GM18502 (cell line): Measurements from ENCODE around the gene EIPR1.
"Not testable (repeated sequence)": the region's sequence is repeated elsewhere in the genome, so short reads cannot be mapped to it uniquely, and the experiment has no call there.

ENCODE experiments used
- ATAC-seq: cut with Tn5 transposase; IDR thresholded peaks from one replicate; pipeline ENCODE4 v1.9.1; 2021; ENCODE audit warnings: mild to moderate bottlenecking; ENCODE audit not compliant: unreplicated experiment, poor library complexity

The EIPR1 gene

GRCh38 chr2:3183766-3184165 lies 193.9 kb downstream of the EIPR1 start:
- ATAC-seq, result no peak

GRCh38 chr2:3182848-3183247 lies 194.8 kb downstream of the EIPR1 start:
- no peak for ATAC-seq

DNA sequence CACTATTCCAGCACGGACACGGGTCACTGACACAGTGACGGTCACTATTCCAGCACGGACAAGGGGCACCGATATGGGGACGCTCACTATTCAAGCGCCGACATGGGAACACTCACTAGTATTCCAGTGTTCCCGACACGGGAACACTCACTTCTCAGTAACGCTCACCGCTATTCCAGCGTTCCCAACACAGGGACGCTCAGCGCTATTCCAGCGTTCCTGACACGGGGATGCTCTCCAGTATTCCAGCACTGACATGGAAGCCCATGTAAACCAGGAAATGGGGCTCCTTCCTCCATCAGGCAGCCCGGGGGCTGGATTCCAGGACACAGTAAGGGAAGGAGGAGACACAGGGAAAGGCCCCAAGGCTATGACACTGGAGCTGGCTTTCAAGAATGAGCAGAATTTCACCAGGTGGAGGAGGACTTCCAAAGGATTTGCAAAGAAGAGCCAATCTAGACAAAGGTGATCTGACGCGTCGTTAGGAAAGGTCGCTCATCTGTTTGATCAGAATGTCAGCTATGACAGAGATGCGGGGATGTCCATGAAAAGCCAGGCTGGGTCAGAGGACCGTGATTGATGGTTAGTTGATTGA lies 196.1 kb downstream of the EIPR1 start:
- ATAC-seq, result no peak

DNA sequence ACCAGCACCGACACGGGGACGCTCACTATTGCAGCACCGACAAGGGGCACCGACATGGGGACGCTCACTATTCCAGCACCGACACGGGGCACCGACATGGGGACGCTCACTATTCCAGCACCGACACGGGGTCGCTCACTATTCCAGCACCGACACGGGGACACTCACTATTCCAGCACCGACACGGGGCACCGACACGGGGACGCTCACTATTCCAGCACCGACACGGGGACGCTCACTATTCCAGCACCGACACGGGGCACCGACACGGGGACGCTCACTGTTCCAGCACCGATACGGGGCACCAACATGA lies 196.8 kb downstream of the EIPR1 start:
- not testable (repeated sequence) for ATAC-seq

DNA sequence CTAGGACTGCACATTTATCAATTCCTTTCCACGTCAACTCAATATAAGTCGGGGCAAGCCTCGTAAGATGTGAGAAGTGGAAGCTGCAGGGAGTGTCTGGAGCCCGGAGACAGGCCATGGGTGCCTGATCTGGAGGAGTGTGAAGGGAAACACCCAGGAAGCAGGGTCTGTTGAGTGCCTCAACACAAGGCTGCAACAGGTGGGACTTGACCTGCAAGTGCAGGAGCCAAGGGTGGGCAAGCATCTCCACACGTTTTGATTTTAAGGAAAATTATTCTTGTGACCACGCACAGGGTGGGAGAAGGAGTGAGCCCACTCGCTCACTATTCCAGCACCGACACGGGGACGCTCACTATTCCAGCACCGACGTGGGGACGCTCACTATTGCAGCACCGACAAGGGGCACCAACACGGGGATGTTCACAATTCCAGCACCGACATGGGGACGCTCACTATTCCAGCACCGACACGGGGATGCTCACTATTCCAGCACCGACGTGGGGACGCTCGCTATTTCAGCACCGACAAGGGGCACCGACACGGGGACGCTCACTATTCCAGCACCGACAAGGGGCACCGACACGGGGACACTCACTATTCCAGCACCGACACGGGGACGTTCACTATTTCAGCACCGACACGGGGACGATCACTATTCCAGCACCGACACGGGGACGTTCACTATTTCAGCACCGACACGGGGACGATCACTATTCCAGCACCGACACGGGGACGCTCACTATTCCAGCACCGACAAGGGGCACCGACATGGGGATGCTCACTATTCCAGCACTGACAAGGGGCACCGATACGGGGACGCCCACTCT lies 197.3 kb downstream of the EIPR1 start:
- no peak for ATAC-seq

GRCh38 chr2:3179626-3180025 lies 198.0 kb downstream of the EIPR1 start:
- ATAC-seq, result no peak

GRCh38 chr2:3179208-3179607 lies 198.4 kb downstream of the EIPR1 start:
- no peak for ATAC-seq

GRCh38 chr2:3178578-3179031 lies 199.0 kb downstream of the EIPR1 start:
- ATAC-seq, result no peak

DNA sequence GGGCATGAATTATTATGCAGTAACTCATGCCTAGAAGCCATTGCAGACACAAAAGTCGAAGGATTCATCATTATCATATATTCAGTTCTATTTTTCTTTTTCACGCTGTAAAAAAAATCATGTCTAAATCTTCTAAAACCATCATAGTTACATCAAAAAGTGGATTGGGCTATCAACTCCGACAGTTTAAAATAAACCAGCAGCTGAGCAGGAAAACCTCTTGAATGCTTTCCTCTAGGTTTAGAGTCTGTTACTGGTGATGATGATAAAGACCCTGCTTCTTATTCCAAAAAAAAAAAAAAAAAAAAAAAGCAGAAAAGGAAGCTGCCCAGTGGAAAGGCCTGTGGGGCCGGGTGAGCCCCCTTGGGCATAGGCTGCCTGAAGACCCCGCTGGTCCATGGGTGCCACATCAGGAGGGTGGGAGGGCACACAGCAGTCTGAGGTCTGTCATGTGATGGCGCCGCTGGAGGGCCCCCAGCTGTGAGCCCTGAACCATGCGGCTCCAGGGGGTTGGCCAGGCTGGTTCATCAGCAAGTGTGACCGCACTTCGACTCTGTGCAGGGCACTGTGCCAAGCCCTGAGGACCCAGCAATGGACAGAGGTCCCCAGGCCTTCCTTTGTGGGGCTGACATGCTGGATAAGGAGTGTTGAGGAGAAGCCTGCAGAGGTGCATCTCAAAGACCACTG lies 199.6 kb downstream of the EIPR1 start:
- ATAC-seq, result no peak

DNA sequence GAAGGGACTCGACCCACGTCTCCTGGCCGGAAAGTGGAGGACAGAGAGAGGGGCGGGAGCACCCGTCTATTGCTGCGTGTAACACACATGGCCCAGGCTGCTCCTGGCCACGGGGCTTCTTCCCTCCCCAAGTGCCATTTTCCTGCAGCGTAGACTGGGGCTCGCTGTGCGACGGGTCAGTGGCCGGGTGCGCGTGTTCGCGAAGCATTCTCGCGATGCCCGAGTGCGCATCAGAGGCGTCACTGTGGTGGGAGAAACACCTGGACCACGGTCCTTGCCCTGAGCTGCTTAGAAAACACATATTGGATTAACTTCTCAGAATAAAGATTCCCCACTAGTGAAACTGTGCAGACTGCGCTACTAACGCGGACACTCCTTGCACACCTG lies 200.8 kb downstream of the EIPR1 start:
- no peak for ATAC-seq

DNA sequence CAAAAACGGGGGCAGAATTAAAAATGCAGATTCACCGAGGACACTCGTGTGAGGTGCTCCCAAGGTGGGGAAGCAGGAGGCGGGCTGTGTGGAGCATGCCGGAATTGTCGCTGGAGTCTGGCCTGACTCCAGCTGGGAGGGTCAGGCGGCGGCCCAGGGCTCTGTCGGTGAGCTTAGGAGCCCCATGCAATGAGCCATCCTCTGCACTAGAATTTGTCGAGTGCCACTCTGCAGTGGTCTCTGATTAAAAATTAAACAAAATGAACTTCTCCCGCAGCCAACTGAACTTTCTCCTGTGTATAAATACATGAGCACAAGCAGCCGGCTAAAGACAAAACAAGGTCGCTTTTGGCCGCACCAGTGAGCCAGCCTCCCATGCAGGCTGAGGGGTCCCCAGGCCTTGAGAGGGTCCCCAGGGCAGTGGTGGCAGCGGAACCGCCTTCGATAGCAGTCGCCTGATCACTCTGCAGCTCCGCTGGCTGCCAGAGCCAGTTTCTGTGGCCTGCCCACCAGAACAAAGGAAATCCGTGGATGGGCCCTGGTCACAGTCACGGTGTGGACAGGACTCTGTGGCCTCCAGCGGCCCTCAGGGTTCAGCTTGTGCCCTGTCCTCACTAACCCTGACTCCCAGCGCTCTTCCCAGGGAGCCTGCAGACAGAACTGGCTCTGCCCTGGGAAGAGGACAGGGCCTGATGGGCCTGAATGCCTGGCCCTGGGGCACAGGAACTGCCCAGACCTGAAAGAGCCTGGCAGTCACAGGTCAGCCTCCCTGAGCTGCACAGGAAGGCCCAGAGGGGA lies 201.3 kb downstream of the EIPR1 start:
- no peak for ATAC-seq

- no peak for ATAC-seq
Measured at GRCh38 chr2:3175568-3175955, 202.1 kb downstream of the EIPR1 start.

- ATAC-seq, result no peak
Measured at GRCh38 chr2:3174626-3175567, 202.7 kb downstream of the EIPR1 start.

GRCh38 chr2:3173031-3173430 lies 204.6 kb downstream of the EIPR1 start:
- no peak for ATAC-seq

DNA sequence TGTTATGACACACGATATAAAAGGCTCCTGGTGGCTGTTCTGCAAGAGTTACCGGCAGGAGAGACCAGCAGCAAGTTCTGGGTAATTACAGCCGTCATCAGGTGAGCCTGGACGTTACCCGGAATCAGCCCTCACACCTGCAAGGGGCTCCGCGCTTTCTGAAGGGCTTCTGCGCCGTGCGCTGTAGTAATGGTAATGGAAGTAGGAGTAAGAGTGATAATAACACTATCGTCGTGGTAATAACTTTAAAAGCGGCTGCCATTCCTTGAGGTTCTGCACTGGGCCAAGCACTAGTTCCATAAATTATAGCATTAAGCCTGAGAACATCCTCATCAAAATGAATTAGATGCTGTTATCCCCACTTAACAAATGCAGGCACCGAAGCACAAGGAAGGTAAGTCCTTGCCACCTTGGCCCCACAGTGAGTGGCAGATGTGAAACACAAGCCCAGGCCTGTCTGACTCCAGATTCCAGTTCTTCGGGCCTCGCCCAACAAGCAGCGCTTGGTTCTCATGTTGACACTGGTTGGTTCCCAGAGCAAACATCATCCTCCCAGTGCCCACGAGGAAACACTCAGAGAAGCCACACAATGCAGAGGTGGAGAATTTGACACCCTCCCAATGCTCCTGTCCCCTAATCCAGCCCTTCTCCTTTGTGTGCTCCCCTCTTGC lies 205.2 kb downstream of the EIPR1 start:
- no peak for ATAC-seq

- ATAC-seq, result no peak
Measured at GRCh38 chr2:3171564-3172264, 205.9 kb downstream of the EIPR1 start.

- ATAC-seq, result no peak
Measured at GRCh38 chr2:3170792-3171455, 206.7 kb downstream of the EIPR1 start.
